HFFc6 (cell line): ENCODE measurements around the gene AGFG2. TPM values are rescaled to one million over a fixed set of nuclear protein-coding genes. Genes with fewer than 3 reads are reported as not detected.

Experiments
- DNase-seq: peaks from one replicate; pipeline ENCODE4 v3.0.0-alpha.2; 2018
- H3K27ac Mint-ChIP-seq: 2 replicates; pipeline ENCODE4 v1.8.0; 2020; ENCODE audit warnings: mild to moderate bottlenecking, mixed read lengths
- H3K27me3 Mint-ChIP-seq: 2 replicates; pipeline ENCODE4 v1.8.0; 2021; ENCODE audit warnings: mild to moderate bottlenecking, moderate library complexity, mixed read lengths; ENCODE audit not compliant: insufficient read depth
- H3K36me3 Mint-ChIP-seq: 2 replicates; pipeline ENCODE4 v1.8.0; 2021; ENCODE audit warnings: low read depth, mixed read lengths
- H3K4me1 Mint-ChIP-seq: 2 replicates; pipeline ENCODE4 v1.8.0; 2020; ENCODE audit warnings: low read depth, mixed read lengths
- H3K4me3 Mint-ChIP-seq: 2 replicates; pipeline ENCODE4 v1.8.0; 2020; ENCODE audit warnings: mild to moderate bottlenecking, moderate library complexity, mixed read lengths
- H3K9me3 Mint-ChIP-seq: 2 replicates; pipeline ENCODE4 v1.8.0; 2020; ENCODE audit warnings: mild to moderate bottlenecking, mixed read lengths
- total RNA-seq, 6 experiments: library from RNA; stranded (reverse); fragmentation: NEBNext Ultra II Directional; extraction: Animal tissue kit (Norgen Biotek cat#: 25700); gene quantifications; 2 replicates in 1 of 6; 3 replicates in 5 of 6; pipeline ENCODE4 v1.2.3, GENCODE V29; 2021
- TF ChIP-seq, protein P1 (sequence below): fragments of 200-600 bp; sonication (generic); IDR thresholded peaks from 2 replicates; pipeline ENCODE4 v1.5.0; 2021; ENCODE audit warnings: antibody characterized with exemption, mild to moderate bottlenecking

Gene AGFG2
- total RNA-seq, 6 experiments from 2014 or later = 14.4 to 21.4 (median 18.9) TPM

DNA sequence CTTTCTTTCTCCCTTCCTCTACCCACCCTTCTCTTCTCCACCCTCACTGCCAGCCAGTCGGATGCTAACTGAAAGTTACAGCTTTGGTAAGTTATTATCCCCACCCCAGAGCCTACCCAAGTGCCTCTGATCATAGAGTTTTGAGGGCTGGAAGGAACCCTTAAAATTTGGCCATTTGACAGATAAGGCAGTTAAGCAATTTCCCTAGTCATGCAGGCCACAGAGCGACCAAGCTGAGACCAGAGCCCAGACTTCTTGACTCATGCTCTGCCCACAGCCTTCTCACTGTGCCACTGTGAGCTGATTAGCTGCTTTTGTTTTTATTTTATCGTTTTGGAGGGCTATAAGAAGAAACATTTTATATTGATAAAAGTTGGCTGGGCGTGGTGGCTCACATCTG, 17.5 kb downstream of the AGFG2 start:
- Mint-ChIP-seq H3K36me3 (peaks cover 5% of the 10 kb centered on the region), H3K27me3 (no peaks in the 10 kb centered on the region), H3K9me3 (no peaks in the 10 kb centered on the region), H3K4me3 (no peak overlapping the region), H3K4me1 (peaks cover 9% of the 10 kb centered on the region), H3K27ac (peak overlapping the region; percentile 55)
- peak; percentile 42 for DNase-seq
- TF ChIP-seq, protein P1, sequence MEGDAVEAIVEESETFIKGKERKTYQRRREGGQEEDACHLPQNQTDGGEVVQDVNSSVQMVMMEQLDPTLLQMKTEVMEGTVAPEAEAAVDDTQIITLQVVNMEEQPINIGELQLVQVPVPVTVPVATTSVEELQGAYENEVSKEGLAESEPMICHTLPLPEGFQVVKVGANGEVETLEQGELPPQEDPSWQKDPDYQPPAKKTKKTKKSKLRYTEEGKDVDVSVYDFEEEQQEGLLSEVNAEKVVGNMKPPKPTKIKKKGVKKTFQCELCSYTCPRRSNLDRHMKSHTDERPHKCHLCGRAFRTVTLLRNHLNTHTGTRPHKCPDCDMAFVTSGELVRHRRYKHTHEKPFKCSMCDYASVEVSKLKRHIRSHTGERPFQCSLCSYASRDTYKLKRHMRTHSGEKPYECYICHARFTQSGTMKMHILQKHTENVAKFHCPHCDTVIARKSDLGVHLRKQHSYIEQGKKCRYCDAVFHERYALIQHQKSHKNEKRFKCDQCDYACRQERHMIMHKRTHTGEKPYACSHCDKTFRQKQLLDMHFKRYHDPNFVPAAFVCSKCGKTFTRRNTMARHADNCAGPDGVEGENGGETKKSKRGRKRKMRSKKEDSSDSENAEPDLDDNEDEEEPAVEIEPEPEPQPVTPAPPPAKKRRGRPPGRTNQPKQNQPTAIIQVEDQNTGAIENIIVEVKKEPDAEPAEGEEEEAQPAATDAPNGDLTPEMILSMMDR = no peak

DNA sequence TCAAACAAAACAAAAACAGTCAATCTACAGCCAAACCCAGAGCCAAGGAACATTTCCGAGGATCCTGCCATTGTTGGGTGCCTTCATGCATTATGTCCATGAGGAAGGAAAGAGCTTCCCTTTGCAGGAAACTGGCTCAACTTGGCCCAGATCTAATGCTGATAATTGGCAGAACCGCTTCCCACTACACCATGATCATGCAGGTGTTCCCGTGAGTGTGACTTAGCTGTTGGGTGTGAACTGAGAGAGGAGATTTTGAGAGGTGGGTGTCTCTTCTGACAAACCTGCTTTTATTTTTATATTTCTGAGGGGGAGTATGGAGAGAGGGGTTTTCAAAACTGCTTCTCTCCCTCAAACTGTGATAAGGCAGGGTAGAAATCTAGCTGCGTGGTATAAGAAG, 20.1 kb downstream of the AGFG2 start:
- no peaks in the 10 kb centered on the region; the same call in 1 of the 2 replicates for H3K27me3 Mint-ChIP-seq
- TF ChIP-seq, protein P1 = no peak
- no peak for DNase-seq
- H3K27ac Mint-ChIP-seq = no peak overlapping the region
- peaks cover 9% of the 10 kb centered on the region for H3K4me1 Mint-ChIP-seq
- H3K9me3 Mint-ChIP-seq = no peaks in the 10 kb centered on the region
- no peaks in the 10 kb centered on the region for H3K36me3 Mint-ChIP-seq
- H3K4me3 Mint-ChIP-seq = no peak overlapping the region

DNA sequence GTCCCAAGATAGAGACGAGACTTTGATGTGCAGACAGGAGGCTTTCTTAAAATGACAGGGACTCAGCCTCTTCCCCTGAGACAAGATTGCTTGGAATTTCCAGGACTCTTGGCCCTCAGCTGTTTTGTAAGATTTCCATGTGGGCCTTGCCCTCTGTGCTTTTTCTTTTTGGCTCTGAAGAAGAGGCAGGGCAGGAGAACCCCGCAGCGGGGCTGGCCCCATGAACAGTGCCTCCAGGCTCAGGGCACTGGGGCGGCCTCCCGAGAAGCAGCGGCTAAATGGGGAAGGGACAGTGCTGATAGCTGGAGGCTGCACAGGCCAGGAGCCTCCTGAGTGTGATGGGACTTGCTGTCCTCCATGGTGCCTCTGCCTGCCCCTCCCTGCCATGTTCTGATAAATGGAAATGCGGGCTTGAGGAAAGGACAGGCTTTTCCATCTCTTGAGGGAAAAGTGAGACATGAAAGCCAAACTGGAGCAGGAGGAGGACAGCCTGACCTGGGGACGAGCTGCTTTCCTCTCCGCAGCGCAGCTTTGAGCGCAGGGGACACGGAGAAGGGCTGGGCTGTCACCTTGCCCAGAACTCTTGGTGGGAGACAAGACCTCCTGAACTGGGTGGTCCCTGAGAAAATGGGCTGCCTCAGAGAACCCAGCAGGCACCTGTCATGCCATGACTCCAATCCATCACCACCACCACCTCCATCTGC, 22.6 kb downstream of the AGFG2 start:
- no peak overlapping the region for H3K4me3 Mint-ChIP-seq
- no peaks in the 10 kb centered on the region for H3K9me3 Mint-ChIP-seq
- H3K27ac Mint-ChIP-seq = no peak overlapping the region
- H3K36me3 Mint-ChIP-seq = no peaks in the 10 kb centered on the region
- TF ChIP-seq, protein P1 = no peak
- DNase-seq = no peak
- H3K27me3 Mint-ChIP-seq = no peaks in the 10 kb centered on the region; the same call in 1 of the 2 replicates
- peaks cover 4% of the 10 kb centered on the region for H3K4me1 Mint-ChIP-seq

DNA sequence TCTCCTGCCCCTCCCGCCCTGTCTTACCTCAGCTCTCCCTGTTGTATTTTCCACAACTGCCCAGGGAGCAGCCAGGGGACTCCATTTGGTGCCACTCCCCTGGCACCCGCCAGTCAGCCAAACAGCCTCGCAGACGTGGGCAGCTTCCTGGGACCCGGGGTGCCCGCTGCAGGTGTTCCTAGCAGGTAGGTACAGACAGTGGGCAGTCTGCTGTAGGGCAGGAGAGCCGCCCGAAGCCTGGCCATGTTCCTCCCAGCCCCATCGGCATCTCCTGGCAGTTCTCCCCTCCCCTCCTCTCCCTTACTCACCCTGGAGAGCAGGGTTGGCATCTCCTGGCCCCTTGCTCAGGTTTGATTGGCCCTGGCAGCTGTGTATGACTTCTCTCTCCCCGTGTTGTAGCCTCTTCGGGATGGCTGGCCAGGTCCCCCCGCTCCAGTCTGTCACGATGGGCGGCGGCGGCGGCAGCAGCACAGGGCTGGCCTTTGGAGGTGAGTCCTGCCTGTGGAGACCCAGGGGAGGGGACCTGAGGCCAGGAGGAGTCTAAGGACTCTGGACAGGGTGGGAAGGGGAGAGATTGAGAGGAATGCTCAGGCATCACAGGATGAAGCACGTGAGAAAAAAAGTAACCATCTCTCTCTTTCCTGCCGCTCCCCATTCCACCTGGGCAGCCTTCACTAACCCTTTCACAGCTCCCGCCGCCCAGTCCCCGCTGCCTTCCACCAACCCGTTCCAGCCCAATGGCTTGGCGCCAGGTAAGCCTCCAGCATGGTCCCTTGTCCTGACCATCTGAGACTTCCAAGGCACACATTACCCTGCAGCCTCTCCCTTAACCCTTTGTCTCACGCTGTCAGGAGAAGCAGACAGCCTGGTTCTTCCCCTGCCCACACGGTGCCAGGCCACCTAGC, 23.4 kb downstream of the AGFG2 start:
- Mint-ChIP-seq H3K4me3 (no peak overlapping the region), H3K9me3 (no peaks in the 10 kb centered on the region), H3K36me3 (no peaks in the 10 kb centered on the region), H3K27ac (no peak overlapping the region), H3K27me3 (no peaks in the 10 kb centered on the region; the same call in 1 of the 2 replicates), H3K4me1 (peaks cover 9% of the 10 kb centered on the region; the same call in 1 of the 2 replicates)
- TF ChIP-seq, protein P1 = no peak
- DNase-seq = no peak

DNA sequence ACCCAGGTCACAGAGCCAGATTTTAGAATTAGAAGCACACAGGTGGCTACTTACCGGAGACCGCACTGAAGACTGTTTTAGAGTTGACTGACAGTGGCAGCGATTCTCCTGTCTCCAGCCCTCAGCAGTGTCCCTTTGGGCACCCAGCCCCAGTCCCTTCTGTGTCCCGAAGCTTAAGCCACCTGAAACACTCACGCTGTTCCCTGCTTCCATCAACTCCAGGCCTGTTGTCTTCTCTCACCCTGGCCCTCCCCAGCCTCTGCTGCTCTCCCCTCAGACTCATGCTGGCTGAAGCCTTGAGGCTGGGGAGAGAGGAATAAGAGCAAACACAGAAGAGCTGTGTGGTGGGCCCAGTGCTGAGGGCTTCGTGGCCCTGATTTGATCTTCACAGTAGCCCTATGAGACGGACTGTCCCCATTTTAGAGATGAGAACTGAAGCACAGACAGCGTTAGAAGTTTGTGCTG, 24.1 kb downstream of the AGFG2 start:
- Mint-ChIP-seq H3K36me3 (no peaks in the 10 kb centered on the region), H3K4me1 (peaks cover 15% of the 10 kb centered on the region; the same call in 1 of the 2 replicates), H3K27me3 (no peaks in the 10 kb centered on the region; the same call in 1 of the 2 replicates), H3K27ac (no peak overlapping the region), H3K4me3 (no peak overlapping the region), H3K9me3 (no peaks in the 10 kb centered on the region)
- DNase-seq = no peak
- TF ChIP-seq, protein P1 = no peak
